HepG2 (cell line): ENCODE data around the gene COPZ2. TPM values are rescaled to one million over a fixed set of nuclear protein-coding genes. Genes with fewer than 3 reads are reported as not detected.

ENCODE experiments used
- BRD4 ChIP-seq: sonication (generic); formaldehyde crosslinking; IDR thresholded peaks from 2 replicates; pipeline ENCODE4 v1.4.0; 2020; ENCODE audit warnings: missing genetic modification reagents
- DR1 ChIP-seq: sonication (generic); formaldehyde crosslinking; IDR thresholded peaks from 2 replicates; pipeline ENCODE4 v1.8.0; 2021; ENCODE audit warnings: mild to moderate bottlenecking, missing genetic modification reagents, inconsistent platforms
- HCFC1 ChIP-seq: fragments of 150-350 bp; IDR thresholded peaks from 2 replicates; pipeline ENCODE4 v1.6.1; 2014; ENCODE audit warnings: low read depth, low read length
- HNF1A ChIP-seq, 2 experiments: sonication (generic) in 1 of 2; formaldehyde crosslinking in 1 of 2; IDR thresholded peaks; 2 replicates each; pipeline versions ENCODE4 v1.4.0 to v1.6.1; 2016 to 2020; ENCODE audit warnings: borderline replicate concordance in 1 of 2, low read depth in 1 of 2, mild to moderate bottlenecking in 1 of 2, missing genetic modification reagents in 1 of 2
- HNRNPH1 ChIP-seq: fragments of 200-400 bp; formaldehyde crosslinking; optimal IDR thresholded peaks from 2 replicates; pipeline ENCODE3; 2017; ENCODE audit warnings: mild to moderate bottlenecking, low read depth, low read length
- KMT2B ChIP-seq: IDR thresholded peaks from 2 replicates; pipeline ENCODE4 v1.6.1; 2016; ENCODE audit warnings: missing genetic modification reagents, missing compliant biosample characterization
- MTA1 ChIP-seq: sonication (generic); formaldehyde crosslinking; IDR thresholded peaks from 2 replicates; pipeline ENCODE4 v1.4.0; 2020; ENCODE audit warnings: missing genetic modification reagents, mild to moderate bottlenecking, borderline replicate concordance
- NBN ChIP-seq: fragments of 450-650 bp; conservative IDR thresholded peaks from 2 replicates; pipeline ENCODE4 v1.6.1; 2017
- NFE2 ChIP-seq: sonication (generic); formaldehyde crosslinking; IDR thresholded peaks from 2 replicates; pipeline ENCODE4 v1.4.0; 2020; ENCODE audit warnings: missing genetic modification reagents
- SP4 ChIP-seq: sonication (generic); formaldehyde crosslinking; IDR thresholded peaks from 2 replicates; pipeline ENCODE4 v1.8.1; 2023; ENCODE audit warnings: mild to moderate bottlenecking, missing genetic modification reagents
- TBX3 ChIP-seq: fragments of 450-650 bp; IDR thresholded peaks from 2 replicates; pipeline ENCODE4 v1.6.1; 2017; ENCODE audit warnings: antibody characterized with exemption, mild to moderate bottlenecking, inconsistent platforms, borderline replicate concordance
- ZNF224 ChIP-seq: sonication (generic); formaldehyde crosslinking; IDR thresholded peaks from 2 replicates; pipeline ENCODE4 v1.5.0; 2020; ENCODE audit warnings: mild to moderate bottlenecking, missing genetic modification reagents
- ZNF326 ChIP-seq: sonication (generic); formaldehyde crosslinking; IDR thresholded peaks from 2 replicates; pipeline ENCODE4 v1.4.0; 2020; ENCODE audit warnings: missing genetic modification reagents, borderline replicate concordance
- ZNF614 ChIP-seq: IDR thresholded peaks from 2 replicates; pipeline ENCODE4 v1.6.1; 2018; ENCODE audit warnings: missing biosample characterization, missing genetic modification reagents, inconsistent platforms, borderline replicate concordance
- ZNF704 ChIP-seq: sonication (generic); formaldehyde crosslinking; IDR thresholded peaks from 2 replicates; pipeline ENCODE4 v1.8.1; 2023; ENCODE audit warnings: mild to moderate bottlenecking, inconsistent platforms, moderate library complexity, missing genetic modification reagents, borderline replicate concordance
- polyA plus RNA-seq, 8 experiments: library from polyadenylated mRNA; depleted of rRNA in 3 of 8; stranded (reverse) in 7 of 8; unstranded in 1 of 8; fragments of >200 nt; fragmentation: Illumina TruSeq in 4 of 8; extraction: Trizol in 4 of 8; gene quantifications; 2 replicates each; pipeline versions ENCODE4 v1.2.1 to v1.2.3, GENCODE V29; 2011 to 2016; ENCODE audit warnings: low read depth in 4 of 8, missing spikeins in 1 of 8, mixed read lengths in 1 of 8; ENCODE audit not compliant: insufficient read depth in 1 of 8
- total RNA-seq, 5 experiments: library from RNA; depleted of rRNA; stranded (reverse); fragments of >200 nt; fragmentation: Illumina TruSeq; extraction: Trizol; gene quantifications; 2 replicates each; pipeline ENCODE4 v1.2.3, GENCODE V29; 2016; ENCODE audit warnings: low read depth in 1 of 5

COPZ2 gene
- total and polyA plus RNA-seq, 2 of the 13 experiments (the other 11 are each of a cell fraction or from before 2014, with no cell fraction given): 0.61 to 1.5 TPM

GRCh38 chr17:48025040-48025903, 12.3 kb downstream of the COPZ2 start (continued):
- TF ChIP-seq ZNF326 (CRISPR knock-in tag): no peak
- peak; percentile 94 for TF ChIP-seq SP4 (CRISPR knock-in tag)
- no peak for TF ChIP-seq MTA1 (CRISPR knock-in tag)
- TF ChIP-seq HNRNPH1: no peak
- TF ChIP-seq ZNF614 (CRISPR knock-in tag): peak; percentile 56; the same call in 1 of the 2 replicates
- 0 out of 2 replicates have a peak, but pooled peaks have one; percentile 12 for TF ChIP-seq HNF1A (IDR thresholded peaks at IDR 0.05; ENCODE audit: low read depth)
- TF ChIP-seq HNF1A (CRISPR knock-in tag; IDR thresholded peaks at IDR 0.05; ENCODE audit: borderline replicate concordance): peak; percentile 68; the same call in 1 of the 2 replicates
- TF ChIP-seq ZNF704 (CRISPR knock-in tag): no peak; the same call in 1 of the 2 replicates
- TF ChIP-seq BRD4 (CRISPR knock-in tag): 0 out of 2 replicates have a peak, but pooled peaks have one; percentile 51
- 0 out of 2 replicates have a peak, but pooled peaks have one; percentile 16 for TF ChIP-seq DR1 (CRISPR knock-in tag)
- no peak for TF ChIP-seq NBN
- 0 out of 2 replicates have a peak, but pooled peaks have one; percentile 16 for TF ChIP-seq HCFC1
- TF ChIP-seq NFE2: no peak
- peak; percentile 17; the same call in 1 of the 2 replicates for TF ChIP-seq KMT2B (CRISPR knock-in tag)
- no peak; the same call in 1 of the 2 replicates for TF ChIP-seq ZNF224 (CRISPR knock-in tag)
- TF ChIP-seq TBX3: no peak
